B cell (primary cell): ENCODE data around the gene KIF7. TPM values are rescaled to one million over a fixed set of nuclear protein-coding genes. Genes with fewer than 3 reads are reported as not detected.

ENCODE experiments used
- ATAC-seq: fragments of 200-7000 bp; cut with Tn5 transposase; one replicate; pipeline ENCODE4 v1.10.0; 2021; ENCODE audit warnings: low read depth, mild to moderate bottlenecking, moderate number of reproducible peaks, moderate library complexity
- CTCF ChIA-PET: fragments of 350-600 bp; sonication (Branson Sonifier 250); formaldehyde crosslinking; loops from one replicate; lab custom pipeline; 2021; ENCODE audit warnings: antibody characterized with exemption, inconsistent platforms; lab: Charles Lee
- POLR2A ChIA-PET: fragments of 350-600 bp; sonication (Branson Sonifier 250); formaldehyde crosslinking; loops from one replicate; lab custom pipeline; 2021; ENCODE audit warnings: antibody characterized with exemption; lab: Charles Lee
- DNase-seq: peaks from one replicate; pipeline ENCODE4 v3.0.0; 2013
- H2AFZ ChIP-seq: 2 replicates; pipeline ENCODE4 v1.6.1; 2012; ENCODE audit warnings: mild to moderate bottlenecking, low read depth, low read length; ENCODE audit not compliant: insufficient read depth, poor library complexity, severe bottlenecking
- H3K27ac ChIP-seq, 2 donors: 1 replicate in 1 of 2; 2 replicates in 1 of 2; pipeline ENCODE4 v1.5.1; 2012 to 2013; ENCODE audit warnings: low read length in 2 of 2, mild to moderate bottlenecking in 2 of 2, moderate library complexity in 1 of 2
- H3K27me3 ChIP-seq, 4 experiments: fragments of 200-600 bp in 1 of 4; sonication (generic) in 1 of 4; replicated peaks in 1 of 4; 1 replicate in 2 of 4; 2 replicates in 2 of 4; pipeline versions ENCODE4 v1.6.1 to v1.7.0; 2013 to 2016; ENCODE audit warnings: low read length in 3 of 4, mild to moderate bottlenecking in 2 of 4, mixed read lengths in 1 of 4, moderate library complexity in 1 of 4; ENCODE audit not compliant: insufficient read depth in 4 of 4, control insufficient read depth in 3 of 4; ENCODE audit errors: control extremely low read depth in 1 of 4
- H3K36me3 ChIP-seq, 2 experiments: replicated peaks in 1 of 2; 1 replicate in 1 of 2; 2 replicates in 1 of 2; pipeline versions ENCODE4 v1.6.1 to v1.7.1; 2013; ENCODE audit warnings: low read length in 1 of 2; ENCODE audit not compliant: insufficient read depth in 2 of 2, control insufficient read depth in 1 of 2; ENCODE audit errors: control extremely low read depth in 1 of 2, extremely low read depth in 1 of 2
- H3K4me1 ChIP-seq, 2 donors: fragments of 200-600 bp in 1 of 2; sonication (generic) in 1 of 2; 1 replicate in 1 of 2; 2 replicates in 1 of 2; pipeline versions ENCODE4 v1.5.1 to v1.6.1; 2013 to 2017; ENCODE audit warnings: low read length in 2 of 2; ENCODE audit not compliant: control insufficient read depth in 2 of 2, insufficient read depth in 2 of 2
- H3K4me2 ChIP-seq: replicated peaks from 2 replicates; pipeline ENCODE3; 2012; ENCODE audit warnings: mild to moderate bottlenecking, low read depth, low read length; ENCODE audit not compliant: poor library complexity, severe bottlenecking
- H3K4me3 ChIP-seq, 5 experiments: fragments of 200-600 bp in 1 of 5; sonication (generic) in 1 of 5; 1 replicate in 3 of 5; 2 replicates in 2 of 5; pipeline versions ENCODE4 v1.5.1 to v1.7.0; 2011 to 2016; ENCODE audit warnings: low read length in 4 of 5, mild to moderate bottlenecking in 4 of 5, low read depth in 2 of 5, control low read depth in 1 of 5, moderate library complexity in 1 of 5; ENCODE audit not compliant: insufficient read depth in 1 of 5; ENCODE audit errors: control extremely low read depth in 1 of 5, extremely low read depth in 1 of 5
- H3K79me2 ChIP-seq: fragments of 200-600 bp; sonication (generic); one replicate; pipeline ENCODE4 v1.6.0; 2016; ENCODE audit warnings: low read length; ENCODE audit not compliant: control insufficient read depth, insufficient read depth
- H3K9ac ChIP-seq: fragments of 200-600 bp; sonication (generic); 2 replicates; pipeline ENCODE4 v1.6.1; 2017; ENCODE audit warnings: mild to moderate bottlenecking, low read length, moderate library complexity
- H3K9me3 ChIP-seq, 3 donors: one replicate each; pipeline versions ENCODE4 v1.6.1 to v1.7.1; 2013; ENCODE audit warnings: low read length in 2 of 3; ENCODE audit not compliant: control insufficient read depth in 2 of 3, insufficient read depth in 1 of 3; ENCODE audit errors: control extremely low read depth in 1 of 3
- H4K20me1 ChIP-seq: 2 replicates; pipeline ENCODE4 v1.6.0; 2012; ENCODE audit warnings: mild to moderate bottlenecking, low read length; ENCODE audit not compliant: insufficient read depth, control insufficient read depth, poor library complexity, severe bottlenecking
- H3K27ac Mint-ChIP-seq: one replicate; pipeline ENCODE4 v1.8.0; 2021; ENCODE audit warnings: mixed read lengths
- H3K27me3 Mint-ChIP-seq: one replicate; pipeline ENCODE4 v1.8.0; 2021; ENCODE audit warnings: mixed read lengths
- H3K4me1 Mint-ChIP-seq: one replicate; pipeline ENCODE4 v1.8.0; 2021; ENCODE audit warnings: mixed read lengths
- H3K4me3 Mint-ChIP-seq: one replicate; pipeline ENCODE4 v1.8.0; 2021; ENCODE audit warnings: mixed read lengths
- H3K9me3 Mint-ChIP-seq: one replicate; pipeline ENCODE4 v1.8.0; 2022; ENCODE audit warnings: mixed read lengths; ENCODE audit not compliant: insufficient read depth
- CTCF ChIP-seq: fragments of 200-600 bp; IDR thresholded peaks from one replicate; pipeline ENCODE4 v1.8.0; 2022; ENCODE audit warnings: antibody characterized with exemption, mild to moderate bottlenecking
- EZH2 ChIP-seq: IDR thresholded peaks from 2 replicates; pipeline ENCODE4 v1.6.1; 2012; ENCODE audit warnings: borderline replicate concordance, low read depth, mild to moderate bottlenecking, moderate library complexity, low read length; ENCODE audit not compliant: insufficient read depth, poor library complexity, severe bottlenecking
- WGBS: methylation state at CpG from one replicate; pipeline ENCODE4 v1.1.5; 2013; ENCODE audit warnings: missing lambda C conversion rate; ENCODE audit not compliant: insufficient coverage; 5-methylcytosine and 5-hydroxymethylcytosine counted together
- intact Hi-C: fragments of 100-400 bp; cut with micrococcal nuclease; formaldehyde crosslinking; loops from one replicate; pipeline ENCODE4 v1.10.0; 2022
- polyA plus RNA-seq: library from polyadenylated mRNA; depleted of rRNA; stranded (reverse); fragments of >200 nt; gene quantifications from 2 replicates; pipeline ENCODE4 v1.2.3, GENCODE V29; 2012
- total RNA-seq, 2 donors: library from RNA; stranded (reverse); fragments of 120-200 nt in 1 of 2; gene quantifications; 1 replicate in 1 of 2; 2 replicates in 1 of 2; pipeline versions ENCODE4 v1.2.3 to v1.2.4, GENCODE V29; 2013 to 2022

Gene KIF7
- total and polyA plus RNA-seq, 2 donors (not counting 1 experiment from before 2014, with no cell fraction given) = not detected

- H3K36me3 ChIP-seq = no peaks in the 10 kb centered on the region
- no peak for ATAC-seq
- peaks cover 5 to 12% (median 11%) of the 10 kb centered on the region in 3 donors for H3K9me3 ChIP-seq
- Mint-ChIP-seq H3K9me3 (peaks cover 11% of the 10 kb centered on the region), H3K27ac (no peak overlapping the region), H3K4me3 (no peak overlapping the region), H3K4me1 (no peaks in the 10 kb centered on the region), H3K27me3 (no peaks in the 10 kb centered on the region)
- H3K27me3 ChIP-seq = no peaks in the 10 kb centered on the region
- ChIA-PET CTCF (no interaction called here), POLR2A (no interaction called here)
- no peaks in the 10 kb centered on the region for H3K4me1 ChIP-seq
- DNase-seq = no peak
- no peak overlapping the region for H3K27ac ChIP-seq
- no peak overlapping the region for H3K4me3 ChIP-seq
- no peaks in the 10 kb centered on the region for H4K20me1 ChIP-seq
- H3K9ac ChIP-seq = no peak overlapping the region
- no peak overlapping the region for H2AFZ ChIP-seq
- H3K79me2 ChIP-seq = no peaks in the 10 kb centered on the region
- no peak overlapping the region for H3K4me2 ChIP-seq
- intact Hi-C loops = no loop called here
- no CpG with 5 or more reads among the region's 1 CpG for WGBS
- no peak for TF ChIP-seq CTCF
- no peak for TF ChIP-seq EZH2
Observed at GRCh38 chr15:89614164-89614563, 41.1 kb downstream of the KIF7 start.

GRCh38 chr15:89613031-89613430, 42.2 kb downstream of the KIF7 start:
- H3K27me3 ChIP-seq = no peaks in the 10 kb centered on the region
- TF ChIP-seq EZH2 (no peak), CTCF (no peak)
- H3K4me2 ChIP-seq = no peak overlapping the region
- DNase-seq (no peak), ATAC-seq (no peak)
- no peaks in the 10 kb centered on the region for H3K27me3 Mint-ChIP-seq
- intact Hi-C loops = no loop called here
- no peak overlapping the region for H3K9ac ChIP-seq
- CTCF ChIA-PET = no interaction called here
- H3K4me1 Mint-ChIP-seq = no peaks in the 10 kb centered on the region
- H3K9me3 Mint-ChIP-seq = peaks cover 11% of the 10 kb centered on the region
- no peaks in the 10 kb centered on the region for H3K4me1 ChIP-seq
- H3K4me3 ChIP-seq = no peak overlapping the region
- no peak overlapping the region for H3K27ac ChIP-seq
- H3K79me2 ChIP-seq = no peaks in the 10 kb centered on the region
- H4K20me1 ChIP-seq = no peaks in the 10 kb centered on the region
- H3K27ac Mint-ChIP-seq = no peak overlapping the region
- WGBS = no CpG with 5 or more reads among the region's 2 CpGs
- no peak overlapping the region for H3K4me3 Mint-ChIP-seq
- peaks cover 5 to 12% (median 11%) of the 10 kb centered on the region in 3 donors for H3K9me3 ChIP-seq
- POLR2A ChIA-PET = no interaction called here
- H2AFZ ChIP-seq = no peak overlapping the region
- H3K36me3 ChIP-seq = no peaks in the 10 kb centered on the region
